Fibroblast of lung (primary cell): ENCODE data around the gene KMT5C. TPM values are rescaled to one million over a fixed set of nuclear protein-coding genes. Genes with fewer than 3 reads are reported as not detected.
"Not testable (repeated sequence)": the region's sequence is repeated elsewhere in the genome, so short reads cannot be mapped to it uniquely, and the experiment has no call there.

ENCODE experiments used
- DNase-seq, 2 donors: peaks; one replicate each; pipeline versions ENCODE4 v3.0.0 to v3.0.0-alpha.2; 2010; ENCODE audit warnings: low read depth in 2 of 2
- H2AFZ ChIP-seq: 2 replicates; pipeline ENCODE4 v1.5.1; 2012; ENCODE audit warnings: low read length, control low read depth, inconsistent platforms
- H3K27ac ChIP-seq: 2 replicates; pipeline ENCODE4 v1.5.1; 2011; ENCODE audit warnings: low read length, control low read depth; ENCODE audit not compliant: insufficient read depth
- H3K27me3 ChIP-seq: 2 replicates; pipeline ENCODE4 v1.5.1; 2011; ENCODE audit warnings: mild to moderate bottlenecking, low read length; ENCODE audit not compliant: control insufficient read depth, insufficient read depth
- H3K36me3 ChIP-seq: 2 replicates; pipeline ENCODE4 v1.5.1; 2011; ENCODE audit warnings: low read length; ENCODE audit not compliant: control insufficient read depth, insufficient read depth
- H3K4me1 ChIP-seq: 2 replicates; pipeline ENCODE4 v1.5.1; 2011; ENCODE audit warnings: low read length; ENCODE audit not compliant: control insufficient read depth, insufficient read depth; ENCODE audit errors: extremely low read depth
- H3K4me2 ChIP-seq: 2 replicates; pipeline ENCODE4 v1.5.1; 2011; ENCODE audit warnings: low read length, control low read depth; ENCODE audit not compliant: insufficient read depth; ENCODE audit errors: extremely low read depth
- H3K4me3 ChIP-seq, 4 experiments: fragments of 200-600 bp in 1 of 4; sonication (generic) in 1 of 4; replicated peaks in 1 of 4; 2 replicates each; pipeline ENCODE4 v1.5.1; 2011 to 2016; ENCODE audit warnings: low read length in 4 of 4, low read depth in 3 of 4, mild to moderate bottlenecking in 3 of 4, control low read depth in 2 of 4, inconsistent platforms in 1 of 4, mixed read lengths in 1 of 4; ENCODE audit not compliant: insufficient read depth in 1 of 4; ENCODE audit errors: control extremely low read depth in 1 of 4
- H3K79me2 ChIP-seq: 2 replicates; pipeline ENCODE4 v1.5.1; 2012; ENCODE audit warnings: mild to moderate bottlenecking, low read length, inconsistent platforms; ENCODE audit not compliant: control insufficient read depth, insufficient read depth
- H3K9ac ChIP-seq: 2 replicates; pipeline ENCODE4 v1.5.1; 2011; ENCODE audit warnings: mild to moderate bottlenecking, low read length, control low read depth; ENCODE audit not compliant: insufficient read depth
- H3K9me3 ChIP-seq: 2 replicates; pipeline ENCODE4 v1.5.1; 2012; ENCODE audit warnings: low read depth, low read length; ENCODE audit not compliant: control insufficient read depth, insufficient read depth
- H4K20me1 ChIP-seq: 2 replicates; pipeline ENCODE4 v1.5.1; 2011; ENCODE audit warnings: low read length; ENCODE audit not compliant: control insufficient read depth, insufficient read depth; ENCODE audit errors: extremely low read depth
- CTCF ChIP-seq, 2 donors: IDR thresholded peaks in 1 of 2; conservative IDR thresholded peaks in 1 of 2; 1 replicate in 1 of 2; 2 replicates in 1 of 2; pipeline ENCODE4 v1.5.1; 2011 to 2012; ENCODE audit warnings: low read length in 2 of 2, control low read depth in 1 of 2, inconsistent platforms in 1 of 2, low read depth in 1 of 2, mild to moderate bottlenecking in 1 of 2
- EZH2 ChIP-seq: IDR thresholded peaks from 2 replicates; pipeline ENCODE4 v1.5.1; 2012; ENCODE audit warnings: low read length, control low read depth, mild to moderate bottlenecking; ENCODE audit errors: missing control alignments
- polyA plus RNA-seq, 2 donors: library from polyadenylated mRNA; depleted of rRNA in 1 of 2; stranded (reverse) in 1 of 2; unstranded in 1 of 2; fragments of >200 nt; gene quantifications; 2 replicates each; pipeline ENCODE4 v1.2.1, GENCODE V29; 2011 to 2012; ENCODE audit warnings: missing spikeins in 1 of 2
- total RNA-seq: library from RNA; depleted of rRNA; stranded (reverse); fragments of >200 nt; gene quantifications from 2 replicates; pipeline ENCODE4 v1.2.1, GENCODE V29; 2014

The KMT5C gene
- total and polyA plus RNA-seq, 2 donors (not counting 1 experiment from before 2014, with no cell fraction given) = 2.5 to 4.1 TPM

- H4K20me1 ChIP-seq, H3K36me3 ChIP-seq, H2AFZ ChIP-seq, H3K27ac ChIP-seq, H3K4me3 ChIP-seq, H3K27me3 ChIP-seq, H3K4me1 ChIP-seq, H3K9ac ChIP-seq, H3K9me3 ChIP-seq, H3K4me2 ChIP-seq, H3K79me2 ChIP-seq: not testable (repeated sequence)
- peak in 1 of 2 donors; percentile 58 for DNase-seq
These were observed 9.9 kb upstream of the KMT5C start for GRCh38 chr19:55329791-55330190.

DNA sequence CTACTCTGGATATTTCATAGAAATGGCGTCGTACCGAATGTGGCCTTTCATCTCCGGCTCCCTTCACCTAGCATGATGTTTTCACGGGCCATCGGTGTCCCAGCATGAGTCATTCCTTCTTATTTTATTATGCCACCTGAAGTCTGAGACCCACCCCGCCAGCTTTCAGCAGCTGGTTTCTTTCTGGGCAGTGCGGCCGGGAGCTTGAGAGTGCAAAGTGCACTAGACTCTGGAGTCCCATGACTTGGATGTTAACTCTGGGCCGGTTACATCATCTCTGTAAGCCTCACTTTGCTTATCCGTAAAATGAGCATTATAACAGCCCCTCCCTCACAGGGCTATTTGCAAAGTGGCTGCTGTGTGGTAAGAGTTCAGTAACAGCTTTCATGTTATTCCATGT, 5.8 kb upstream of the KMT5C start:
- no peaks in the 10 kb centered on the region for H3K36me3 ChIP-seq
- H3K4me2 ChIP-seq = no peak overlapping the region
- no peak overlapping the region for H3K9ac ChIP-seq
- H3K79me2 ChIP-seq = no peaks in the 10 kb centered on the region
- no peak for DNase-seq
- no peaks in the 10 kb centered on the region for H3K9me3 ChIP-seq
- peaks cover 3% of the 10 kb centered on the region for H3K4me1 ChIP-seq
- H3K4me3 ChIP-seq = no peak overlapping the region
- no peaks in the 10 kb centered on the region for H4K20me1 ChIP-seq
- no peak overlapping the region for H2AFZ ChIP-seq
- peaks cover 5% of the 10 kb centered on the region for H3K27me3 ChIP-seq
- TF ChIP-seq CTCF (conservative IDR thresholded peaks at IDR 0.05 in 1 of 2, IDR thresholded peaks at IDR 0.05 in 1 of 2; ENCODE audit: low read depth in 1 of 2, low read length in 2 of 2) (no peak), EZH2 (no peak)
- H3K27ac ChIP-seq = no peak overlapping the region

DNA sequence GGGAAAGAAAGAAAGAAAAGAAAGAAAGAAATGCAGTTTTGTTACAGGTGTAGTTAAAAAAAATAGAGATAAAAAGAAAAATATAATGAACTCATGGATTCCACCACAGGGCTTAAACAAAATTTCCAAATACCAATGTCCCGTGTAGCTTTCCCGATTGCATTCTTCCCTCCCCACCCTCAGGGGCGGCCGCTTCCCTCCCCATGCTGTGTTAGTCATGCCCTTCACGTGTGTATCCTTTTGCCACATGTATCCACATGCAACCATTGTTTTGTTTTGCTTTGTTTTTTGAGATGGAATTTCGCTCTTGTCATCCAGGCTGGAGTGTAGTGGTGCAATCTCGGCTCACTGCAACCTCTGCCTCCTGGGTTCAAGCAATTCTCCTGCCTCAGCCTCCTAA, 3.6 kb upstream of the KMT5C start:
- Histone ChIP-seq H3K9ac (no peak overlapping the region), H3K36me3 (no peaks in the 10 kb centered on the region), H3K27ac (no peak overlapping the region), H3K27me3 (peaks cover 5% of the 10 kb centered on the region), H3K9me3 (no peaks in the 10 kb centered on the region), H2AFZ (no peak overlapping the region), H3K4me2 (no peak overlapping the region), H3K79me2 (no peaks in the 10 kb centered on the region), H3K4me1 (peaks cover 7% of the 10 kb centered on the region), H3K4me3 (no peak overlapping the region), H4K20me1 (no peaks in the 10 kb centered on the region)
- TF ChIP-seq EZH2 (no peak), CTCF (conservative IDR thresholded peaks at IDR 0.05 in 1 of 2, IDR thresholded peaks at IDR 0.05 in 1 of 2; ENCODE audit: low read depth in 1 of 2, low read length in 2 of 2) (no peak)
- peak in 1 of 2 donors; percentile 23 for DNase-seq
